Measurements from ENCODE around the gene ATP6V0E2. TPM values are rescaled to one million over a fixed set of nuclear protein-coding genes. Genes with fewer than 3 reads are reported as not detected.

Gene ATP6V0E2
- total RNA-seq, 1 donor from 2014 or later = 49.4 TPM

DNA sequence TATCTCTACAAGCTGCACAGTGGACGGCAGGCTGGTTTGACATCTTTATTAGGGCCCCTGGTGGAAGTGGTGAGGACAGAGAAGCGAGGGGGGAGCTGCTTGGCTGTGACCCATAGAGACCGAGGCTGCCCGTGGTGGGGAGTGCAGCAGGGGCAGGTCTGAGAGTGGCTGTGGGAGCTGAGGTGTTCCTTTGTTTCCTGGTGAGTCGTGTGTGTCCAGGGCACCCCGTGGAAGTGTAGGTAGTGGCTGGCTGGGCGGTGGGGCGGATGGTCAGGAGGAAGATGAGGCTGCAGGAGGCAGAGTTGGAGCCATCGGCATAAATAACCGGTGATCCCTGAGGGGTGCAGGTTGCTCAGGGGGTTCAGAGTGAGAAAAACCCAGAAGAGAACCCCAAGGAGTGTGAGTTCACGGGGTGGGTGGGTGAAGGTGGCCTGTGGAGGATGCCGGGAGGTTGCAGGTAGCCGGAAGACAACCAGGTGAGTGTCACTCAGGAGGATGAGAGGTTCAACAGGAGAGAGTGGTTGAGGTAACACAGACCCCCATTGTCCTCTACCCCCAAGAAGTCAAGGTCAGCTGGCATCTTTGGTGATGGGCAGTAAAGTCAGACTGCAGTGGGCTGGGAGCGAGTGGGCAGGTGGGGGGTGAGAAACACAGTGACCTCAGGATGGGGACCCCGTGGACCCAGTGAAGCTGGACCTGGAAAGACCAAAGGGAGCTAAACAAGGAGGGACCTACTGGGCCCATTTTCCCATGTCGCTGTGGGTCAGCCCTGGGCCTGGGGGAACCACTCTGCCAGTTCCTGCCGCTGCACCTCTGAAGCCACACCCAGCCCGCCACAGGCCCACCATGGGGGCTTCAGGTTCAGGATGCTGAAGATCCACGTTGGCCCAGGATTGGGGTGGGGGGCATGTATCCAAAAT is 7.8 kb downstream of the ATP6V0E2 start:
- Mint-ChIP-seq H3K27ac (peak overlapping the region; percentile 84), H3K27me3 (no peaks in the 10 kb centered on the region), H3K36me3 (ENCODE audit: insufficient read depth) (no peaks in the 10 kb centered on the region), H3K4me3 (ENCODE audit: low read depth) (no peak overlapping the region), H3K4me1 (ENCODE audit: low read depth) (peaks cover 25% of the 10 kb centered on the region), H3K9me3 (ENCODE audit: low read depth) (no peaks in the 10 kb centered on the region)
- TF ChIP-seq, protein P1, sequence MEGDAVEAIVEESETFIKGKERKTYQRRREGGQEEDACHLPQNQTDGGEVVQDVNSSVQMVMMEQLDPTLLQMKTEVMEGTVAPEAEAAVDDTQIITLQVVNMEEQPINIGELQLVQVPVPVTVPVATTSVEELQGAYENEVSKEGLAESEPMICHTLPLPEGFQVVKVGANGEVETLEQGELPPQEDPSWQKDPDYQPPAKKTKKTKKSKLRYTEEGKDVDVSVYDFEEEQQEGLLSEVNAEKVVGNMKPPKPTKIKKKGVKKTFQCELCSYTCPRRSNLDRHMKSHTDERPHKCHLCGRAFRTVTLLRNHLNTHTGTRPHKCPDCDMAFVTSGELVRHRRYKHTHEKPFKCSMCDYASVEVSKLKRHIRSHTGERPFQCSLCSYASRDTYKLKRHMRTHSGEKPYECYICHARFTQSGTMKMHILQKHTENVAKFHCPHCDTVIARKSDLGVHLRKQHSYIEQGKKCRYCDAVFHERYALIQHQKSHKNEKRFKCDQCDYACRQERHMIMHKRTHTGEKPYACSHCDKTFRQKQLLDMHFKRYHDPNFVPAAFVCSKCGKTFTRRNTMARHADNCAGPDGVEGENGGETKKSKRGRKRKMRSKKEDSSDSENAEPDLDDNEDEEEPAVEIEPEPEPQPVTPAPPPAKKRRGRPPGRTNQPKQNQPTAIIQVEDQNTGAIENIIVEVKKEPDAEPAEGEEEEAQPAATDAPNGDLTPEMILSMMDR (IDR thresholded peaks at IDR 0.05; ENCODE audit: unreplicated experiment) = no peak
- DNase-seq (ENCODE audit: low spot score, unreplicated experiment) = no peak

DNA sequence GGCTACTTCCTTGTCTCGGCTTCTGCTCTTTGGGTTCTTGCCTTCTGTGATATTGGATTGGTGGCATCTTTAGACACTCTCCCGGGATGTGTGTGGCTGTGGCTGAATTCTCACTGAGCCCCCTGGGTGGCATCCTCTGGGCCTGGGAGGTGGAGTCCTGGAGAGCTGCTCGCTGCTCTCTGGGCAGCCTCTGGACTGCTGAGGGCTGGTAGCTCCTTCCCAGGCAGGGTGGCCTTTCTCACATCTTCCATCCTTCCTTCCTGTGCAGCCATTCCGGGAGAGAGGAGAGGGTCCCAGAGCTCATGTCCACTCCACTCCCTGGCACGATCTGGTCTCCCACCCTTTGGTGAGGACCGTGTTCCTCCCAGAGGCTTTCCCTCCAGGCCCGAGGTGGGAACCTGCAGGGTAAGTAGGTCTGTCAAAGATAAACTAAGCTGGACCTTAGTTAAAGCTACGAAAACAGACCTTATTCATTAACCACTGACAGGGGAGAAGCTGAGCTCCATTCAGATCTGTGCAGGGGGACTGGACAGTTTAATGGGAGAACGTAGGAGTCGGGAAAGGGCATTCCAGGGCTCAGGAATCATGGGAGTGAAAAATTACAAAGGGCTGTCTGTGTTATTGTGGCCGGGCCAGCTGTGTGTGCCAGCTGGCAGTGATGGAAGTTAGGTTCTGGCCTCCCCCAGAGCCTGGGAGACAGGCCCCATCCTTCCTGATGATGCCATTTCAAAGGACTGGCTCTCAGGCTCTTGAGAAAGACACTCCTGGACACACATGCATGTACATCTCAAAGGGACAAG is 8.7 kb downstream of the ATP6V0E2 start:
- Mint-ChIP-seq H3K27ac (peak overlapping the region; percentile 84), H3K4me3 (ENCODE audit: low read depth) (no peak overlapping the region), H3K9me3 (ENCODE audit: low read depth) (no peaks in the 10 kb centered on the region), H3K36me3 (ENCODE audit: insufficient read depth) (no peaks in the 10 kb centered on the region), H3K4me1 (ENCODE audit: low read depth) (peaks cover 25% of the 10 kb centered on the region), H3K27me3 (no peaks in the 10 kb centered on the region)
- no peak for DNase-seq (ENCODE audit: low spot score, unreplicated experiment)
- TF ChIP-seq, protein P1 (IDR thresholded peaks at IDR 0.05; ENCODE audit: unreplicated experiment) = no peak

DNA sequence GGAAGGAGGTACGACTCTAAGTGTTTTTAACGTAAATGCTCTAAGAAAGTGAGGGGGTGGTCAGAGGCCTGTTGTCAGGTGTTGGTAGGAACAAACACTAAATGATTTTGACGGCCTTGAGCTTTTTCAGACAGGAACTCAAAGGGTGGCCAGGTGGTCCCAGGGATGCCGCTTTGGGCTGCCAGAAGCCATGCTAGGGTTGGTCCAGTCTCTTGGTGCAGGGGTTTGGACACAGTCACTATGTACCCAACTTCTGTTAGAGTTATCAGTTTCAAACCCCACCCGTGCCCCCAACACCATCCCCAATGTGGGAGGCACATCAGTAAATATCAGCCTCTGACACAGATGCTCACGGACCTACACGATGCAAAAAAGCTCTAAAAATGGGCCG is 9.3 kb downstream of the ATP6V0E2 start:
- no peaks in the 10 kb centered on the region for H3K36me3 Mint-ChIP-seq (ENCODE audit: insufficient read depth)
- H3K27me3 Mint-ChIP-seq = no peaks in the 10 kb centered on the region
- no peak overlapping the region for H3K4me3 Mint-ChIP-seq (ENCODE audit: low read depth)
- no peaks in the 10 kb centered on the region for H3K9me3 Mint-ChIP-seq (ENCODE audit: low read depth)
- peaks cover 25% of the 10 kb centered on the region for H3K4me1 Mint-ChIP-seq (ENCODE audit: low read depth)
- no peak overlapping the region for H3K27ac Mint-ChIP-seq
- no peak for DNase-seq (ENCODE audit: low spot score, unreplicated experiment)
- TF ChIP-seq, protein P1 (IDR thresholded peaks at IDR 0.05; ENCODE audit: unreplicated experiment) = no peak

DNA sequence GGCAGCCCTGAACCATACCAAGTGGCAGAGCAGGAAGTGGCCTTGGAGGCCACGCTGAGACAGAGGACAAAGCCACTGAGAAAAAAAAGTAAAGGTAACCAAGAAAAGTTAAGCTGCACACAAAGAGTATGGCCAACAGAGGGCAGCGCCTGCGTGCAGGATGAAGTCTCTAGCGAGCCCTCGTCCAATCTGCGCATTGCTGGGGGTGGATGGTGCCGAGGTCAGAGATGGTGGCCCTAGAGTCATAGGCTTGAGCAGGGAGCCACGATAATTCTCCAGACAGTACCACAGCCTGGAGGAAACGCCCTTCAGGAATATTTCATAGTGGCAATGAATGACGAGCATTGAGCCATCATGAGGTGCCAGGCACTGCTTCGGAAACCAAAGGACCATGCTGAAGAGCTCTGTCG is 9.7 kb downstream of the ATP6V0E2 start:
- no peaks in the 10 kb centered on the region for H3K9me3 Mint-ChIP-seq (ENCODE audit: low read depth)
- H3K27ac Mint-ChIP-seq = no peak overlapping the region
- no peaks in the 10 kb centered on the region for H3K36me3 Mint-ChIP-seq (ENCODE audit: insufficient read depth)
- DNase-seq (ENCODE audit: low spot score, unreplicated experiment) = no peak
- no peak overlapping the region for H3K4me3 Mint-ChIP-seq (ENCODE audit: low read depth)
- no peaks in the 10 kb centered on the region for H3K27me3 Mint-ChIP-seq
- peaks cover 25% of the 10 kb centered on the region for H3K4me1 Mint-ChIP-seq (ENCODE audit: low read depth)
- TF ChIP-seq, protein P1 (IDR thresholded peaks at IDR 0.05; ENCODE audit: unreplicated experiment) = peak; percentile 74

DNA sequence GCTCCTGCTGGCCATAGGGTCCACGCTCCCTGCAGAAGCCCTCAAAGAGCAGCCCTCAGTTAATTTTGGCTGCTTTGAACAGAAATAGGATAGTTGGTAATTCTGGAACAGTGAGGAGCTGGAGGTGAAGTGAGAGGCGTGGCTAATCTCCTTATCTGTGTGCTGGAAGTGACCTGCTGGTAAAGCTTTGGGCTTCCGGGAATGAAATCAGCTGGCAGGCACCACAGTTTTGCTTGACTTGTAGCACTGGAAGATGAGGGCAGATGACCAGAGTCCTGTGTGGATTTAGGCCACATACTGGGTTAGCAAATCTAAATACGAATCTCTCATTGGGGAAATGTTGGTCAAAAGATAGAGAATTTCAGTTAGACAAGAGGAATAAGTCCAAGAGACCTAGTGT is 10.2 kb downstream of the ATP6V0E2 start:
- TF ChIP-seq, protein P1 (IDR thresholded peaks at IDR 0.05; ENCODE audit: unreplicated experiment) = no peak
- H3K9me3 Mint-ChIP-seq (ENCODE audit: low read depth) = no peaks in the 10 kb centered on the region
- no peak for DNase-seq (ENCODE audit: low spot score, unreplicated experiment)
- no peaks in the 10 kb centered on the region for H3K27me3 Mint-ChIP-seq
- H3K27ac Mint-ChIP-seq = no peak overlapping the region
- H3K4me1 Mint-ChIP-seq (ENCODE audit: low read depth) = peaks cover 25% of the 10 kb centered on the region
- H3K4me3 Mint-ChIP-seq (ENCODE audit: low read depth) = no peak overlapping the region
- no peaks in the 10 kb centered on the region for H3K36me3 Mint-ChIP-seq (ENCODE audit: insufficient read depth)

Measured in progenitor cell of endocrine pancreas (in vitro differentiated cells).